HL-60/S4 treated with retinoic acid at 250 ng/mL for 4 days and 3 days (cell line): ENCODE data around the gene ADH4.
"Not testable (repeated sequence)": the region's sequence is repeated elsewhere in the genome, so short reads cannot be mapped to it uniquely, and the experiment has no call there.

ENCODE experiments used
- in situ Hi-C: fragments of 300-500 bp; cut with MboI; formaldehyde crosslinking; loops from 2 replicates; pipeline ENCODE4 v1.7.0; 2022; ENCODE audit warnings: low sequenced_read_pairs

Gene ADH4

GRCh38 chr4:99084595-99084994 is 59.5 kb downstream of the ADH4 start:
- in situ Hi-C loops: no loop called here

GRCh38 chr4:99082192-99082591 is 61.9 kb downstream of the ADH4 start:
- in situ Hi-C loops: no loop called here

GRCh38 chr4:99080869-99081268 is 63.2 kb downstream of the ADH4 start:
- in situ Hi-C loops: not testable (repeated sequence)

- in situ Hi-C loops: no loop called here
Observed at GRCh38 chr4:99079625-99080295, 64.3 kb downstream of the ADH4 start.

- in situ Hi-C loops: no loop called here
Observed at GRCh38 chr4:99078931-99079624, 65.0 kb downstream of the ADH4 start.

GRCh38 chr4:99078336-99078735 is 65.8 kb downstream of the ADH4 start:
- in situ Hi-C loops: no loop called here

GRCh38 chr4:99077177-99077576 is 66.9 kb downstream of the ADH4 start:
- in situ Hi-C loops: no loop called here

GRCh38 chr4:99076292-99076976 is 67.7 kb downstream of the ADH4 start:
- in situ Hi-C loops: no loop called here

- in situ Hi-C loops: no loop called here
Observed at GRCh38 chr4:99074816-99075215, 69.3 kb downstream of the ADH4 start.
